ENCODE results near the gene OPRM1. TPM values are rescaled to one million over a fixed set of nuclear protein-coding genes. Genes with fewer than 3 reads are reported as not detected.

The OPRM1 gene
- total RNA-seq, 1 donor from 2014 or later = not detected

- H3K4me3 Mint-ChIP-seq (ENCODE audit: unreplicated experiment) = no peak overlapping the region
- peaks cover under 1% of the 10 kb centered on the region for H3K9me3 Mint-ChIP-seq (ENCODE audit: unreplicated experiment)
- H3K27ac Mint-ChIP-seq (ENCODE audit: unreplicated experiment) = no peak overlapping the region
- H3K36me3 Mint-ChIP-seq (ENCODE audit: unreplicated experiment) = no peaks in the 10 kb centered on the region
- peaks cover 38% of the 10 kb centered on the region for H3K27me3 Mint-ChIP-seq (ENCODE audit: unreplicated experiment)
- H3K4me1 Mint-ChIP-seq (ENCODE audit: unreplicated experiment) = no peaks in the 10 kb centered on the region
- no peak for TF ChIP-seq CTCF (IDR thresholded peaks at IDR 0.05)
- no peak for DNase-seq (ENCODE audit: extremely low spot score, unreplicated experiment)
Measured at GRCh38 chr6:154001494-154002285, 37.4 kb upstream of the OPRM1 start.

- Mint-ChIP-seq H3K27me3 (ENCODE audit: unreplicated experiment) (peaks cover 45% of the 10 kb centered on the region), H3K4me3 (ENCODE audit: unreplicated experiment) (no peak overlapping the region), H3K4me1 (ENCODE audit: unreplicated experiment) (no peaks in the 10 kb centered on the region), H3K36me3 (ENCODE audit: unreplicated experiment) (peaks cover 2% of the 10 kb centered on the region), H3K9me3 (ENCODE audit: unreplicated experiment) (peaks cover 7% of the 10 kb centered on the region), H3K27ac (ENCODE audit: unreplicated experiment) (no peak overlapping the region)
- TF ChIP-seq CTCF (IDR thresholded peaks at IDR 0.05) = no peak
- no peak for DNase-seq (ENCODE audit: extremely low spot score, unreplicated experiment)
Measured at GRCh38 chr6:154002894-154003293, 36.1 kb upstream of the OPRM1 start.

- H3K4me3 Mint-ChIP-seq (ENCODE audit: unreplicated experiment) = no peak overlapping the region
- no peak for TF ChIP-seq CTCF (IDR thresholded peaks at IDR 0.05)
Measured at GRCh38 chr6:154010371-154010770, 28.7 kb upstream of the OPRM1 start.

GRCh38 chr6:154012852-154013251 lies 26.2 kb upstream of the OPRM1 start:
- H3K4me3 Mint-ChIP-seq (ENCODE audit: unreplicated experiment) = no peak overlapping the region
- H3K4me1 Mint-ChIP-seq (ENCODE audit: unreplicated experiment) = no peaks in the 10 kb centered on the region
- H3K27ac Mint-ChIP-seq (ENCODE audit: unreplicated experiment) = no peak overlapping the region
- DNase-seq (ENCODE audit: extremely low spot score, unreplicated experiment) = no peak
- no peaks in the 10 kb centered on the region for H3K36me3 Mint-ChIP-seq (ENCODE audit: unreplicated experiment)
- H3K27me3 Mint-ChIP-seq (ENCODE audit: unreplicated experiment) = peaks cover 50% of the 10 kb centered on the region
- TF ChIP-seq CTCF (IDR thresholded peaks at IDR 0.05) = no peak
- H3K9me3 Mint-ChIP-seq (ENCODE audit: unreplicated experiment) = no peaks in the 10 kb centered on the region

More at GRCh38 chr6:154010371-154010770, 28.7 kb upstream of the OPRM1 start:
- Mint-ChIP-seq H3K9me3 (ENCODE audit: unreplicated experiment) (peaks cover 7% of the 10 kb centered on the region), H3K4me1 (ENCODE audit: unreplicated experiment) (no peaks in the 10 kb centered on the region), H3K36me3 (ENCODE audit: unreplicated experiment) (peaks cover 2% of the 10 kb centered on the region), H3K27ac (ENCODE audit: unreplicated experiment) (no peak overlapping the region), H3K27me3 (ENCODE audit: unreplicated experiment) (peaks cover 52% of the 10 kb centered on the region)
- no peak for DNase-seq (ENCODE audit: extremely low spot score, unreplicated experiment)

- no peaks in the 10 kb centered on the region for H3K4me1 Mint-ChIP-seq (ENCODE audit: unreplicated experiment)
- H3K9me3 Mint-ChIP-seq (ENCODE audit: unreplicated experiment) = peaks cover 12% of the 10 kb centered on the region
- no peak for DNase-seq (ENCODE audit: extremely low spot score, unreplicated experiment)
- H3K4me3 Mint-ChIP-seq (ENCODE audit: unreplicated experiment) = no peak overlapping the region
- TF ChIP-seq CTCF (IDR thresholded peaks at IDR 0.05) = no peak
- H3K27ac Mint-ChIP-seq (ENCODE audit: unreplicated experiment) = no peak overlapping the region
- H3K27me3 Mint-ChIP-seq (ENCODE audit: unreplicated experiment) = peaks cover 42% of the 10 kb centered on the region
- no peaks in the 10 kb centered on the region for H3K36me3 Mint-ChIP-seq (ENCODE audit: unreplicated experiment)
Measured at GRCh38 chr6:154017786-154018185, 21.3 kb upstream of the OPRM1 start.
